Left ventricle myocardium inferior (tissue), 1 donor: Measurements from ENCODE around the gene SLC39A11. TPM values are rescaled to one million over a fixed set of nuclear protein-coding genes. Genes with fewer than 3 reads are reported as not detected.

Experiments
- DNase-seq: peaks from one replicate; pipeline ENCODE4 v3.0.0-alpha.2; 2020
- H3K27ac ChIP-seq: fragments of 200-600 bp; replicated peaks from 2 replicates; pipeline ENCODE4 v1.8.0; 2021
- H3K27me3 ChIP-seq: fragments of 200-600 bp; 2 replicates; pipeline ENCODE4 v1.8.0; 2021; ENCODE audit warnings: low read depth
- H3K36me3 ChIP-seq: fragments of 200-600 bp; 2 replicates; pipeline ENCODE4 v1.8.0; 2021
- H3K4me1 ChIP-seq: fragments of 200-600 bp; 2 replicates; pipeline ENCODE4 v1.8.0; 2021
- H3K4me3 ChIP-seq: fragments of 200-600 bp; 2 replicates; pipeline ENCODE4 v1.8.0; 2021; ENCODE audit warnings: mild to moderate bottlenecking, moderate library complexity
- H3K9me3 ChIP-seq: fragments of 200-600 bp; replicated peaks from 2 replicates; pipeline ENCODE4 v1.8.0; 2021
- CTCF ChIP-seq: fragments of 200-600 bp; IDR thresholded peaks from 2 replicates; pipeline ENCODE4 v1.8.0; 2021; ENCODE audit warnings: antibody characterized with exemption, mild to moderate bottlenecking, borderline replicate concordance
- intact Hi-C: fragments of 100-400 bp; cut with micrococcal nuclease; formaldehyde crosslinking; loops from one replicate; pipeline ENCODE4 v1.11.0; 2022
- total RNA-seq: library from RNA; stranded (reverse); fragmentation: NEBNext Ultra II Directional; extraction: Animal tissue kit (Norgen Biotek cat#: 25700); gene quantifications from one replicate; pipeline ENCODE4 v1.2.1, GENCODE V29; 2021
- donor health status: DM: no; HTN: yes; CAD: no; lungs with severe emphysema.

The SLC39A11 gene
- total RNA-seq, 1 donor from 2014 or later, result 6.4 TPM

DNA sequence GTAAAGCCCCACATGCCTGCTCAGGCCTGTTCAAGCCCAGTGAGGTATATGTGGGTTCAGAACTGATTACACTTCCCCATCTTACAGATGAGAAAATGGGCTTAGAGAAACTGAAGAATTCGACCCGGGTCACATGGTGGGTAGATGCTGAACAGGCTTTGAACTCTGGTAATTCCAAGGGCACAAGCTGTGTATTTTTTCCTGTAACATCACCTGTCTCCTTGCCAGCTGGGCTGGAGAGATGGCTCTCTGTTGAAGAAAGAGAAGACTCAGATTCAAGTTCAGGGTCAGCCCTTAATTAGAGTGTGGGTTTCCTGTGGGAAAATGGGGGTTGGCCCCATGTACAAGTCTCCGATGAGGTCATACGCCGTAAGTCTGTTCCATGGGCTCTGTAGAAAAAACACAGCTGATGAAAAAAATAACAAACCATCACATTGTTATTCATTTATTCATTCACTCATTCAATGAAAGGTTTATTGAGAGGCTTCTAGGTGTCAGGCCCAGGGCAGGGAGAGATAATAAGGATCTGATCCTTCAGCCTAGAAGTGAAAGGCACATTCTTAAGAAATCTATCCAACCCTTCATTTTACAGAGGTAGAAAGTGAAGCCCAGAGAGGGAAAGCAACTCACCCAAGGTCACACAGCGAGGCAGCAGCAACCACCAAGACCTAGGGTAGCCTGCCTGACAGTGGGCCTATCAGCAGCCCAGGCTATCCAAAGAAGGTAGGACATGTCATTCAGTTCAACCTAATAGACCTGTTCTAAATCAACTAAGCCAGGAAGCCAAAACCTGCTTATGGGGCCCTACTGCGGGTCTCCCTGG lies 488.9 kb downstream of the SLC39A11 start:
- Histone ChIP-seq H3K4me1 (peaks cover 1% of the 10 kb centered on the region), H3K27me3 (peaks cover 47% of the 10 kb centered on the region), H3K36me3 (no peaks in the 10 kb centered on the region), H3K9me3 (peaks cover 18% of the 10 kb centered on the region), H3K27ac (no peak overlapping the region), H3K4me3 (no peak overlapping the region)
- no peak for TF ChIP-seq CTCF
- intact Hi-C loops, result no loop called here
- DNase-seq, result no peak

GRCh38 chr17:72602517-72603419 lies 489.7 kb downstream of the SLC39A11 start:
- Histone ChIP-seq H3K4me1 (peaks cover 7% of the 10 kb centered on the region), H3K9me3 (peaks cover 10% of the 10 kb centered on the region), H3K4me3 (no peak overlapping the region), H3K27ac (no peak overlapping the region), H3K36me3 (no peaks in the 10 kb centered on the region), H3K27me3 (peaks cover 47% of the 10 kb centered on the region)
- intact Hi-C loops, result no loop called here
- no peak for TF ChIP-seq CTCF
- no peak for DNase-seq

GRCh38 chr17:72600934-72601333 lies 491.6 kb downstream of the SLC39A11 start:
- Histone ChIP-seq H3K36me3 (no peaks in the 10 kb centered on the region), H3K27ac (no peak overlapping the region), H3K27me3 (peaks cover 47% of the 10 kb centered on the region), H3K9me3 (no peaks in the 10 kb centered on the region), H3K4me3 (no peak overlapping the region), H3K4me1 (peaks cover 7% of the 10 kb centered on the region)
- no peak for TF ChIP-seq CTCF
- intact Hi-C loops, result no loop called here
- DNase-seq, result no peak

GRCh38 chr17:72599891-72600290 lies 492.6 kb downstream of the SLC39A11 start:
- no peak overlapping the region for H3K4me3 ChIP-seq
- H3K36me3 ChIP-seq, result no peaks in the 10 kb centered on the region
- no peak for DNase-seq
- H3K27ac ChIP-seq, result no peak overlapping the region
- intact Hi-C loops, result no loop called here
- TF ChIP-seq CTCF, result no peak
- H3K27me3 ChIP-seq, result peaks cover 43% of the 10 kb centered on the region
- H3K9me3 ChIP-seq, result no peaks in the 10 kb centered on the region
- H3K4me1 ChIP-seq, result peaks cover 7% of the 10 kb centered on the region

GRCh38 chr17:72598695-72599094 lies 493.8 kb downstream of the SLC39A11 start:
- Histone ChIP-seq H3K9me3 (no peaks in the 10 kb centered on the region), H3K27ac (no peak overlapping the region), H3K4me1 (peaks cover 7% of the 10 kb centered on the region), H3K27me3 (peaks cover 49% of the 10 kb centered on the region), H3K4me3 (no peak overlapping the region), H3K36me3 (no peaks in the 10 kb centered on the region)
- no peak for TF ChIP-seq CTCF
- intact Hi-C loops, result no loop called here
- DNase-seq, result no peak
